ENCODE measurements around the gene RUNX1.

DNA sequence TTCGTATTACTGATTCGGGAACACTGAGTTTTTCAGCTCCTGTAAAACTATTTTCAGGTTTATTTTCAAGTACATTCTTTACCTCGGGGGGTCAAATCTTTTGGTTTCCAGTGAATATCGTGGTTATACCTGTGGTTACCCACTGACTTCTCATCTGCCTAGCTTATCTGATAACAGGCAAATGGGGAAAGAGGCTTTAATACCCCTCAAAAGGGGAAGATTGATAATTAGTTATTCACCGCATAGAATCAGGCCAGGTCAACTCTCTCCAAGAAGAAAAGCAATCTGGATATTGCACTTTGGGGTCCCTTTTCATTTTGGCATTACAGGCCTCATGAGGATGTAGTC lies 23.0 kb downstream of the RUNX1 start:
- no peak for TF ChIP-seq POLR2AphosphoS5 (IDR thresholded peaks at IDR 0.05; ENCODE audit: insufficient read depth, low read depth, low read length)
- TF ChIP-seq, protein P1, sequence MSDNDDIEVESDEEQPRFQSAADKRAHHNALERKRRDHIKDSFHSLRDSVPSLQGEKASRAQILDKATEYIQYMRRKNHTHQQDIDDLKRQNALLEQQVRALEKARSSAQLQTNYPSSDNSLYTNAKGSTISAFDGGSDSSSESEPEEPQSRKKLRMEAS (IDR thresholded peaks at IDR 0.05; ENCODE audit: insufficient read depth, insufficient read length), result no peak
- TF ChIP-seq, protein P2, sequence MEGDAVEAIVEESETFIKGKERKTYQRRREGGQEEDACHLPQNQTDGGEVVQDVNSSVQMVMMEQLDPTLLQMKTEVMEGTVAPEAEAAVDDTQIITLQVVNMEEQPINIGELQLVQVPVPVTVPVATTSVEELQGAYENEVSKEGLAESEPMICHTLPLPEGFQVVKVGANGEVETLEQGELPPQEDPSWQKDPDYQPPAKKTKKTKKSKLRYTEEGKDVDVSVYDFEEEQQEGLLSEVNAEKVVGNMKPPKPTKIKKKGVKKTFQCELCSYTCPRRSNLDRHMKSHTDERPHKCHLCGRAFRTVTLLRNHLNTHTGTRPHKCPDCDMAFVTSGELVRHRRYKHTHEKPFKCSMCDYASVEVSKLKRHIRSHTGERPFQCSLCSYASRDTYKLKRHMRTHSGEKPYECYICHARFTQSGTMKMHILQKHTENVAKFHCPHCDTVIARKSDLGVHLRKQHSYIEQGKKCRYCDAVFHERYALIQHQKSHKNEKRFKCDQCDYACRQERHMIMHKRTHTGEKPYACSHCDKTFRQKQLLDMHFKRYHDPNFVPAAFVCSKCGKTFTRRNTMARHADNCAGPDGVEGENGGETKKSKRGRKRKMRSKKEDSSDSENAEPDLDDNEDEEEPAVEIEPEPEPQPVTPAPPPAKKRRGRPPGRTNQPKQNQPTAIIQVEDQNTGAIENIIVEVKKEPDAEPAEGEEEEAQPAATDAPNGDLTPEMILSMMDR (IDR thresholded peaks at IDR 0.05; ENCODE audit: extremely low read depth in 1 of 2, insufficient read depth in 1 of 2, low read depth in 1 of 2, low read length in 2 of 2), result no peak
- TF ChIP-seq EZH2 (IDR thresholded peaks at IDR 0.05; ENCODE audit: borderline replicate concordance, low read depth, low read length, severe bottlenecking), result no peak
- TF ChIP-seq POLR2A (IDR thresholded peaks at IDR 0.05; ENCODE audit: low read depth, low read length), result no peak
- TF ChIP-seq GATA2 (IDR thresholded peaks at IDR 0.05; ENCODE audit: insufficient read depth, insufficient read length, low read depth, low read length), result no peak
- no peak for TF ChIP-seq FOS (IDR thresholded peaks at IDR 0.05; ENCODE audit: borderline replicate concordance, insufficient read depth, low read length)
- TF ChIP-seq JUN (IDR thresholded peaks at IDR 0.05; ENCODE audit: borderline replicate concordance, insufficient read depth, insufficient read length, low read depth), result no peak
- no peak for TF ChIP-seq MYC (IDR thresholded peaks at IDR 0.05; ENCODE audit: low read depth, low read length)

Measured in endothelial cell of umbilical vein (primary cell).